ENCODE measurements around the gene SPRYD4.

The SPRYD4 gene

GRCh38 chr12:56468216-56469006 lies at the start of gene SPRYD4:
SPRYD4 (plus strand) TSS chr12:56468578; CDS start chr12:56468592, 14 bp downstream.
- DNase-seq (ENCODE audit: low read depth): peak; percentile 95
- TF ChIP-seq CTCF (conservative IDR thresholded peaks at IDR 0.05; ENCODE audit: low read depth, low read length): peak; percentile 39
- H3K4me3 ChIP-seq (ENCODE audit: low read depth, low read length): peak within 1 kb of the TSS; percentile 74

- no peak overlapping the region for H3K4me3 ChIP-seq (ENCODE audit: low read depth, low read length)
- no peak for TF ChIP-seq CTCF (conservative IDR thresholded peaks at IDR 0.05; ENCODE audit: low read depth, low read length)
- DNase-seq (ENCODE audit: low read depth): no peak
Measured at GRCh38 chr12:56420411-56420810, 48.0 kb upstream of the SPRYD4 start.

- DNase-seq (ENCODE audit: low read depth): no peak
- no peak for TF ChIP-seq CTCF (conservative IDR thresholded peaks at IDR 0.05; ENCODE audit: low read depth, low read length)
- H3K4me3 ChIP-seq (ENCODE audit: low read depth, low read length): no peak overlapping the region
Measured at GRCh38 chr12:56425193-56425592, 43.2 kb upstream of the SPRYD4 start.

- no peak for TF ChIP-seq CTCF (conservative IDR thresholded peaks at IDR 0.05; ENCODE audit: low read depth, low read length)
- no peak for DNase-seq (ENCODE audit: low read depth)
- no peak overlapping the region for H3K4me3 ChIP-seq (ENCODE audit: low read depth, low read length)
Measured at GRCh38 chr12:56425940-56426438, 42.4 kb upstream of the SPRYD4 start.

- no peak for DNase-seq (ENCODE audit: low read depth)
- no peak for TF ChIP-seq CTCF (conservative IDR thresholded peaks at IDR 0.05; ENCODE audit: low read depth, low read length)
- H3K4me3 ChIP-seq (ENCODE audit: low read depth, low read length): no peak overlapping the region
Measured at GRCh38 chr12:56431288-56431687, 37.1 kb upstream of the SPRYD4 start.

GRCh38 chr12:56431850-56432249 lies 36.5 kb upstream of the SPRYD4 start:
- no peak overlapping the region for H3K4me3 ChIP-seq (ENCODE audit: low read depth, low read length)
- no peak for TF ChIP-seq CTCF (conservative IDR thresholded peaks at IDR 0.05; ENCODE audit: low read depth, low read length)
- peak; percentile 33 for DNase-seq (ENCODE audit: low read depth)

- no peak overlapping the region for H3K4me3 ChIP-seq (ENCODE audit: low read depth, low read length)
- no peak for DNase-seq (ENCODE audit: low read depth)
- TF ChIP-seq CTCF (conservative IDR thresholded peaks at IDR 0.05; ENCODE audit: low read depth, low read length): no peak
Measured at GRCh38 chr12:56434828-56435227, 33.5 kb upstream of the SPRYD4 start.

Data from choroid plexus epithelial cell (primary cell).